Uterus (tissue), 4 donors: ENCODE results near the gene L3MBTL3. TPM values are rescaled to one million over a fixed set of nuclear protein-coding genes. Genes with fewer than 3 reads are reported as not detected.

ENCODE experiments used
- DNase-seq, 2 donors: peaks; one replicate each; pipeline ENCODE4 v3.0.0-alpha.2; 2019 to 2020
- H3K27ac ChIP-seq, 2 donors: fragments of 200-600 bp; sonication (generic); 1 replicate in 1 of 2; 2 replicates in 1 of 2; pipeline ENCODE4 v1.5.1; 2016 to 2018
- H3K27me3 ChIP-seq, 2 donors: fragments of 200-600 bp; sonication (generic); one replicate each; pipeline ENCODE4 v1.5.1; 2018 to 2019; ENCODE audit warnings: control low read depth in 1 of 2
- H3K36me3 ChIP-seq, 2 donors: fragments of 200-600 bp; sonication (generic); one replicate each; pipeline ENCODE4 v1.5.1; 2019; ENCODE audit warnings: control low read depth in 1 of 2
- H3K4me1 ChIP-seq, 2 donors: fragments of 200-600 bp; sonication (generic); one replicate each; pipeline ENCODE4 v1.5.1; 2018 to 2019; ENCODE audit warnings: control low read depth in 1 of 2
- H3K4me3 ChIP-seq, 2 donors: fragments of 200-600 bp; sonication (generic); 1 replicate in 1 of 2; 2 replicates in 1 of 2; pipeline ENCODE4 v1.5.1; 2018 to 2019; ENCODE audit warnings: mild to moderate bottlenecking in 1 of 2
- H3K9me3 ChIP-seq, 2 donors: fragments of 200-600 bp; sonication (generic); one replicate each; pipeline ENCODE4 v1.5.1; 2019; ENCODE audit warnings: control low read depth in 1 of 2
- CTCF ChIP-seq, 4 experiments: fragments of 200-600 bp in 2 of 4; fragments of 450-650 bp in 2 of 4; sonication (generic) in 2 of 4; IDR thresholded peaks; one replicate each; pipeline ENCODE4 v1.5.1; 2016 to 2019; ENCODE audit warnings: antibody characterized with exemption in 4 of 4, mild to moderate bottlenecking in 2 of 4, moderate library complexity in 1 of 4
- POLR2A ChIP-seq, 2 donors: fragments of 450-650 bp; IDR thresholded peaks; one replicate each; pipeline ENCODE4 v1.6.1; 2016; ENCODE audit warnings: antibody characterized with exemption in 2 of 2, mild to moderate bottlenecking in 1 of 2, moderate library complexity in 1 of 2
- intact Hi-C: fragments of 100-400 bp; cut with DNase I; formaldehyde crosslinking; loops from one replicate; pipeline ENCODE4 v1.15.1; 2023; ENCODE audit warnings: low total_unique reads
- total RNA-seq, 4 donors: library from RNA; depleted of rRNA in 3 of 4; stranded (reverse); fragments of >200 nt in 3 of 4; gene quantifications; one replicate each; pipeline versions ENCODE4 v1.1.0 to v1.2.4, GENCODE V29; 2014 to 2023
- donor health status: DM: yes; HTN: yes; CAD: no.

Gene L3MBTL3
- total RNA-seq, 4 donors from 2014 or later, result 3.1 to 21.3 (median 16.1) TPM

- intact Hi-C loops, result no loop called here
- no peaks in the 10 kb centered on the region for H3K36me3 ChIP-seq
- H3K27me3 ChIP-seq, result no peaks in the 10 kb centered on the region
- no peaks in the 10 kb centered on the region for H3K9me3 ChIP-seq
- H3K4me3 ChIP-seq, result no peak overlapping the region
- no peak for DNase-seq
- no peaks in the 10 kb centered on the region for H3K4me1 ChIP-seq
- H3K27ac ChIP-seq, result no peak overlapping the region
- TF ChIP-seq POLR2A (IDR thresholded peaks at IDR 0.05), result no peak
- TF ChIP-seq CTCF (IDR thresholded peaks at IDR 0.05), result no peak
Measured at GRCh38 chr6:130183271-130184222, 165.2 kb downstream of the L3MBTL3 start.

DNA sequence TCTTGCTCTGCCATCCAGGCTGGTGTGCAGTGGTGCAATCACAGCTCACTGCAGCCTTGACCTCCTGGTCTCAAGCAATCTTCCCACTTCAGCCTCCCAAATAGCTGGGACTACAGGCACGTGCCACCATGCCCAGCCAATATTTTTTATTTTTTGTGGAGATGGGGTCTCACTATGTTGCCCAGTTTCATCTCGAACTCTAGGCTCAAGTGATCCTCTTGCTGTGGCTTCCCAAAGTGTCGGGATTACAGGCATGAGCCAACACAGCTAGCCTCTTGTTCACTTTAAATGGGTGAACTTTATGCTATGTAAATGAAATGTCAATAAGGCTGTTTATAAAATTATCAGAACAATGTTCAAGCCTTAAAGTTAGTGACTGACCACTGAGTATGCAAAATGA, 167.3 kb downstream of the L3MBTL3 start:
- H3K4me1 ChIP-seq, result no peaks in the 10 kb centered on the region
- H3K4me3 ChIP-seq, result no peak overlapping the region
- TF ChIP-seq CTCF (IDR thresholded peaks at IDR 0.05) (no peak), POLR2A (IDR thresholded peaks at IDR 0.05) (no peak)
- intact Hi-C loops, result no loop called here
- no peak overlapping the region for H3K27ac ChIP-seq
- H3K9me3 ChIP-seq, result no peaks in the 10 kb centered on the region
- no peak for DNase-seq
- no peaks in the 10 kb centered on the region for H3K27me3 ChIP-seq
- no peaks in the 10 kb centered on the region for H3K36me3 ChIP-seq

DNA sequence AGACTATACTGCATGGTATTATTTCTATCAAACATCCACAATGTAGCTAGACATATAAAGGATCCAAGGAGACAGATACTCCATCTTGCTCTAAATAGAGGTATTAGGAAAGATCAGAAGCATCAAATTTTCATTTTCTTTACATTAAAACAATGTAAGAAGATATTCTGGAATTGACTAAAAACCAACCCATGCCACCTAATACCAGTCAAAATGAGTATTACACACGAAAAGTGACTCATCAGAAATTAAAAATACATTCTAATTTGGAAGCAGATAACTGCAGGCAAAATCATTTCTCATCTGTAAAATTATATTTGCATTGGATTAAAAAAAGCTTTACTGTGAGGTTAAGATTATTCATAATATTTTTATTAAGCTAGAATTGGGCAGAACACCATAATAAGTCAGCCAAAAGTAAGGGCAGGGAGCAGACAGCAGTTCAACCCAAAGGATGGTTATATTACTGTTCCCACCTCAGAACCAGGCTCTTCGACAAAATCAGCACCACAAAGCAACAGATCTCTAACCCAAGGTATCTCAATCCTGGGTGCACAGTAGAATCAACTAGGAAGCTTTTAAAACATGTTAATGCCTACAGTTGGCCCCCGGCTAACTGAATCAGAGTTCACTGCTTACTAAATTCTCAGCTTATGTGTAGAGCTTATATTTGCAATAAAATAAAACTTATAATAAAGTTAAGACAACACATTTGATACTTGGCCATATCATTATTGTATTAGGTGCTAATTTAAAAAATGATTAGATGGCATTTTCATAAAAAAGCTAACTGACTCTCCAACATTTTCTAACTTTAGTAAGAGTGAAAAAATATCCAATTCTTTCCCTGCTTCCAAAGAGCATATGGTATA, 169.2 kb downstream of the L3MBTL3 start:
- no peaks in the 10 kb centered on the region for H3K4me1 ChIP-seq
- no peak overlapping the region for H3K27ac ChIP-seq
- no peak for TF ChIP-seq POLR2A (IDR thresholded peaks at IDR 0.05)
- H3K36me3 ChIP-seq, result no peaks in the 10 kb centered on the region
- DNase-seq, result no peak
- intact Hi-C loops, result no loop called here
- H3K9me3 ChIP-seq, result no peaks in the 10 kb centered on the region
- no peak overlapping the region for H3K4me3 ChIP-seq
- H3K27me3 ChIP-seq, result no peaks in the 10 kb centered on the region

- Histone ChIP-seq H3K4me3 (no peak overlapping the region), H3K36me3 (no peaks in the 10 kb centered on the region), H3K27me3 (no peaks in the 10 kb centered on the region), H3K4me1 (no peaks in the 10 kb centered on the region), H3K9me3 (no peaks in the 10 kb centered on the region), H3K27ac (no peak overlapping the region)
- no peak for DNase-seq
- intact Hi-C loops, result no loop called here
- no peak for TF ChIP-seq CTCF (IDR thresholded peaks at IDR 0.05)
- TF ChIP-seq POLR2A (IDR thresholded peaks at IDR 0.05), result no peak
Measured at GRCh38 chr6:130188207-130188899, 170.0 kb downstream of the L3MBTL3 start.
